IPS-18a (cell line): Measurements from ENCODE around the gene PNMA8A.

Experiments used
- H3K27ac ChIP-seq: one replicate; pipeline ENCODE4 v1.5.1; 2013; ENCODE audit warnings: low read length
- H3K27me3 ChIP-seq: one replicate; pipeline ENCODE4 v1.6.1; 2013; ENCODE audit warnings: mild to moderate bottlenecking, low read length; ENCODE audit not compliant: control insufficient read depth, insufficient read depth
- H3K36me3 ChIP-seq: one replicate; pipeline ENCODE4 v1.6.1; 2013; ENCODE audit warnings: low read depth, low read length; ENCODE audit not compliant: control insufficient read depth
- H3K4me1 ChIP-seq: one replicate; pipeline ENCODE4 v1.6.1; 2013; ENCODE audit warnings: low read depth, low read length; ENCODE audit not compliant: control insufficient read depth
- H3K4me3 ChIP-seq: one replicate; pipeline ENCODE4 v1.5.1; 2013; ENCODE audit warnings: low read length
- H3K9ac ChIP-seq: one replicate; pipeline ENCODE4 v1.6.1; 2013; ENCODE audit warnings: mild to moderate bottlenecking, low read length, moderate library complexity
- H3K9me3 ChIP-seq: one replicate; pipeline ENCODE4 v1.6.1; 2013; ENCODE audit warnings: low read depth, low read length; ENCODE audit not compliant: control insufficient read depth

PNMA8A gene

DNA sequence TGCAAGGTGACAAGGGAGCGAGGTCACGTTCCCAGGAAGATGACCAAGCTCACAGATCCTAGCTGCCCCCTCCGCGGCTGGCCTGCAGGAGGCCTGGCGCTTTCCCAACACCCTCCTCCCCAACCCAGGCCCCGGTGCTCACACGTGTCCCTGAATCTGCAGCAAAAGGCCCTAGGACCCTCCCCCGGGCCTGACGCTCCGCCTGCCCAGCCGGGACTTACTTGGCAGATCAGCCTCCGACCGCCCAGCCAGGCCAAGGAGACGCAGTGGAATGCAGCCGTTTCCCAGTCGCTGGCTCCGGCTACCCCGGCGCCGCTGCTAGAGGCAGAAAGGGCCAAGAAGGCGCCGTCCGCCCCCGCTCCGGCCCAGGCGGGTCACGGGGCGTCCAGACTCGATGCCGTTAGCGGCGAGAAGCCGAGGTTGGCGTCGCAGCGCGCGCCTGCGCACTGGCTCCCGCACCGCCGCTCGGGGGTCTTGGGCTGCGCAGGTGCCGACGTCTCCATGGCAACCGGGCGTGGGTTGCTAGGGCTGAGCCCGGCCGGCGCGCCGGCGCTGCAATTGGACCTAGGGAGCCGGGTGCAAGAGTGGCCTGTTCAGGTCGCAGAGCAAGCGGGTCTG lies at the start of gene PNMA8A:
Gene PNMA8A (minus strand): TSS at position 448 of the 618 bp plus-strand sequence. CDS start 528 bp downstream, outside the sequence.
- peaks cover 10% of the 10 kb centered on the region for H3K4me1 ChIP-seq

DNA sequence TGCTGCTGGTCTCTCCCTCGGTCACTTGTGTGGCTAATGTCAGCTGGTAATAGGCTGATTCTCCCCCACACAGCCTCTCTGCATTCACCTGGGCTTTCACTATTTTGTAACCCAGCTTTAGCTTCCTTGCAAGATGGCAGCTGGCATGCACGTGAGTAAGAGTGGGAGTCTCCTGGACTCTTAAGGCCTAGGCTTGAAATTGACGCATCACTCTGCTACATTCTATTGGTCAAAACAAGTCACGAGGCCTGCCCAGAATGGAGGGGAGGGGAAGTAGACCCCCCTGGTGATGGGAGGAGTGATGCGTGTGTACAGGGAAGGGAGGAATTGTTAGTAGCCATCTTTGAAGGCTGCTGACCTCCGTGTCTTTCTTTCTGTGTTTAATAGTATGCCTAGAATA lies 49.3 kb upstream of the PNMA8A start:
- Histone ChIP-seq H3K36me3 (no peaks in the 10 kb centered on the region), H3K4me1 (no peaks in the 10 kb centered on the region), H3K27ac (no peak overlapping the region), H3K27me3 (no peaks in the 10 kb centered on the region), H3K4me3 (no peak overlapping the region), H3K9me3 (no peaks in the 10 kb centered on the region), H3K9ac (no peak overlapping the region)

More for the DNA sequence above, at the start of gene PNMA8A:
- Histone ChIP-seq H3K27ac (no peak within 1 kb of the TSS), H3K36me3 (peaks cover 6% of the 10 kb centered on the region), H3K27me3 (peaks cover 7% of the 10 kb centered on the region), H3K9me3 (no peaks in the 10 kb centered on the region), H3K4me3 (peak within 1 kb of the TSS; percentile 63), H3K9ac (peak within 1 kb of the TSS; percentile 57)

- no peak overlapping the region for H3K9ac ChIP-seq
- no peaks in the 10 kb centered on the region for H3K27me3 ChIP-seq
- H3K27ac ChIP-seq: no peak overlapping the region
- no peak overlapping the region for H3K4me3 ChIP-seq
- H3K9me3 ChIP-seq: no peaks in the 10 kb centered on the region
- no peaks in the 10 kb centered on the region for H3K36me3 ChIP-seq
- H3K4me1 ChIP-seq: no peaks in the 10 kb centered on the region
These were observed 46.1 kb upstream of the PNMA8A start for GRCh38 chr19:46517471-46517870.

GRCh38 chr19:46515879-46516350 lies 44.6 kb upstream of the PNMA8A start:
- Histone ChIP-seq H3K27ac (no peak overlapping the region), H3K4me1 (no peaks in the 10 kb centered on the region), H3K27me3 (no peaks in the 10 kb centered on the region), H3K9ac (no peak overlapping the region), H3K36me3 (no peaks in the 10 kb centered on the region), H3K4me3 (no peak overlapping the region), H3K9me3 (no peaks in the 10 kb centered on the region)

DNA sequence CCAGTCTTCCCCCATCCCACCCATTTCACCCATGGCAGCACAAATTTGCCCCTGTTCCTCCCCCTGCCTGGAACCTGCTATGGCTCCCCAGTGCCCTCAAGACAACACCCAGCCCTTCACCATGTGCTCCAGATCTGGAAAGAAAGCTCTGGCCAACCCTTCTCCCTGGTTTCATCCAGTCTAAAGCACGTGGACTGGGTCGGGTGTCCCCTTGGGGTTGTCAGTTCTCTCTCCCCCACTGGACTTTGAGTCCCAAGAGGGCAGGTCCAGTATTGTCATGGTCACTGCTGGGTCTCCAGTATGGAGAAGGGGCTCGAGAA lies 43.9 kb upstream of the PNMA8A start:
- Histone ChIP-seq H3K9me3 (no peaks in the 10 kb centered on the region), H3K4me1 (no peaks in the 10 kb centered on the region), H3K27ac (no peak overlapping the region)

DNA sequence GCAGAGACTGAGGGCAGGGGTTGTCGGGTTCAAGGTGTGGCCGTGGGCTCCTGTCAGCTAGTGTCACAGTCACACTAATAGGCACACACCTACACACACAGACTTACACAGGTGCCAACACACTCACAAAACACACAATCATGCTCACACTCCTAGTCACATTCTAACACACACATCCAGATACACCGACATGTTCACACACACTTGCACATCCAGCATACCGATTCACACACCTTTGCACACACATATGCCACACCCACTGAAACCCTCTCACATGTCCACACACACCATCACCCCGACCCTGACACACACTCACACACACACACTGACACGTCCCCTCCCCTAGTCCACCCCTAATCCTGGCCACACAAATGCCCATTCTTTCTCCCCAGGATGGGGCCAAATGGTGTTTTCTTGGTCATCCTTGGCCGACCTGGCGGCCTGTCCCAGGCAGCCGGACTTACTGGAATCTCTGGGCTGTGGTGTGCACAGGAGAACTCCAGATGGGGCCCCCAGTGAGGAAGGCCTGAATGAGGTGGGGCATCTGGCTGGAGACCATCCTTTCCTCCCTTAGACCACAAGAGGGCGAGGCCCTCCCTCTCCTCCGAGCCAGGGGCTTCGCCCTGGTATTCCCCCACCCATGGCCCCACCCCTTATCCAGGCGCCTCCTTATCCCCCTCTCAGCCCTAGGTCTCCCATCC lies 43.4 kb upstream of the PNMA8A start:
- Histone ChIP-seq H3K9me3 (no peaks in the 10 kb centered on the region), H3K27me3 (no peaks in the 10 kb centered on the region), H3K27ac (no peak overlapping the region), H3K4me1 (no peaks in the 10 kb centered on the region), H3K4me3 (no peak overlapping the region), H3K36me3 (no peaks in the 10 kb centered on the region), H3K9ac (no peak overlapping the region)

More for the DNA sequence above, 43.9 kb upstream of the PNMA8A start:
- H3K9ac ChIP-seq: no peak overlapping the region
- no peaks in the 10 kb centered on the region for H3K27me3 ChIP-seq
- no peak overlapping the region for H3K4me3 ChIP-seq
- no peaks in the 10 kb centered on the region for H3K36me3 ChIP-seq

GRCh38 chr19:46513461-46514236 lies 42.3 kb upstream of the PNMA8A start:
- no peaks in the 10 kb centered on the region for H3K27me3 ChIP-seq
- H3K36me3 ChIP-seq: no peaks in the 10 kb centered on the region

GRCh38 chr19:46511237-46511636 lies 39.9 kb upstream of the PNMA8A start:
- no peak overlapping the region for H3K4me3 ChIP-seq
- no peak overlapping the region for H3K27ac ChIP-seq
- H3K9me3 ChIP-seq: no peaks in the 10 kb centered on the region
- no peaks in the 10 kb centered on the region for H3K36me3 ChIP-seq
- no peaks in the 10 kb centered on the region for H3K27me3 ChIP-seq
- H3K9ac ChIP-seq: no peak overlapping the region
- H3K4me1 ChIP-seq: no peaks in the 10 kb centered on the region

More at GRCh38 chr19:46513461-46514236, 42.3 kb upstream of the PNMA8A start:
- Histone ChIP-seq H3K4me3 (no peak overlapping the region), H3K9me3 (no peaks in the 10 kb centered on the region), H3K27ac (no peak overlapping the region), H3K4me1 (no peaks in the 10 kb centered on the region), H3K9ac (no peak overlapping the region)

DNA sequence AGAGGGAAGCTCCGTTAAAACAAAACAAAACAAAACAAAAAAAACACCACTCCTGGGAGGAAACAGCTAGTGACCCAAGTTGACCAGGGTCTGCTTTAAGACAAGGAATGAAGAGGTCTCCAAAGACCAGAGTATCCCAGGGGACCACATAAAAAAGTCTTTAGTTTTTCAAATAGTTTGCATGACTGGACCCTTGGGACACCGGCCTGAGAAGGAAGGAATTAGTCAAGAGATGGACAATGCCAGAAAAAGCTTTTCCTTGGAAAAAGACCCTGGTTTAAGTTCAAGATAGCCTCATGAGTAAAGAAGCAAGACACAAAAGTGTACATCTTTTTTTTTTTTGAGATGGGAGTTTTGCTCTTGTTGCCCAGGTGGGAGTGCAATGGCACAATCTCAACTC lies 36.8 kb upstream of the PNMA8A start:
- Histone ChIP-seq H3K4me1 (no peaks in the 10 kb centered on the region), H3K9me3 (no peaks in the 10 kb centered on the region), H3K4me3 (no peak overlapping the region), H3K27ac (no peak overlapping the region), H3K27me3 (no peaks in the 10 kb centered on the region), H3K36me3 (no peaks in the 10 kb centered on the region), H3K9ac (no peak overlapping the region)

GRCh38 chr19:46503848-46504453 lies 32.6 kb upstream of the PNMA8A start:
- no peak overlapping the region for H3K27ac ChIP-seq
- H3K4me3 ChIP-seq: no peak overlapping the region
- no peaks in the 10 kb centered on the region for H3K4me1 ChIP-seq
- H3K9me3 ChIP-seq: no peaks in the 10 kb centered on the region
- no peak overlapping the region for H3K9ac ChIP-seq
- no peaks in the 10 kb centered on the region for H3K36me3 ChIP-seq
- H3K27me3 ChIP-seq: no peaks in the 10 kb centered on the region

DNA sequence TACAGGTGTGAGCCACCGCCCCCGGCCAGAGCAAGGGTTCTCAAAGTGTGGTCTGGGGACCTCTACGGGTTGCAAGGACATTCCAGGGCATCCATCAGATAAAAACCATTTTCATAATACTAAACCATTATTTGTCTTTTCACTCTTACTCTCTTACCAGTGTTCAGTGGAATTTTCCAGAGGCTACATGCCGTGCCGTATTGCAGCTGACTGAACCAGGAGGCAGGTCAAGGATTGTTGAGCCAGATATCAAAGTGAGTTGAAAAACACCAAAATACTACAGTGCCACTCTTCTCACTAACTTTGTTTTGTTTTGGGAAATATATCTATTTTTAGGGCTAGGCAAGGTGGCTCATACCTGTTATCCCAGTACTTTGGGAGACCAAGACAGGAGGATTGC lies 31.5 kb upstream of the PNMA8A start:
- H3K4me1 ChIP-seq: no peaks in the 10 kb centered on the region
- H3K4me3 ChIP-seq: no peak overlapping the region
- H3K9me3 ChIP-seq: no peaks in the 10 kb centered on the region
- H3K9ac ChIP-seq: no peak overlapping the region
- no peak overlapping the region for H3K27ac ChIP-seq
- H3K27me3 ChIP-seq: no peaks in the 10 kb centered on the region
- no peaks in the 10 kb centered on the region for H3K36me3 ChIP-seq
